IMR-90 (cell line): ENCODE data around the gene ATP2B2. TPM values are rescaled to one million over a fixed set of nuclear protein-coding genes. Genes with fewer than 3 reads are reported as not detected.

ENCODE experiments used
- ATAC-seq: fragments of 200-7000 bp; cut with Tn5 transposase; 2 replicates; pipeline ENCODE4 v1.9.1; 2020; ENCODE audit warnings: low read depth, mild to moderate bottlenecking, moderate library complexity
- BruUV-seq: library from RNA; stranded (reverse); fragments of 400-500 nt; replicated peaks from 2 replicates; lab custom pipeline; 2021; lab: Mats Ljungman, UMichigan
- CTCF ChIA-PET: fragments of 300-600 bp; formaldehyde crosslinking; extraction: SDS; loops from one replicate; lab custom pipeline; 2021; ENCODE audit warnings: antibody characterized with exemption; lab: Yijun Ruan, JAX
- POLR2A ChIA-PET: fragments of 300-600 bp; sonication (Branson Sonifier 250); formaldehyde crosslinking; loops from one replicate; lab custom pipeline; 2022; ENCODE audit warnings: antibody characterized with exemption; ENCODE audit not compliant: unreplicated experiment; lab: Charles Lee
- DNase-seq: peaks from one replicate; pipeline ENCODE4 v3.0.0; 2013
- H2AFZ ChIP-seq: replicated peaks from 2 replicates; pipeline ENCODE3; 2013; ENCODE audit warnings: low read length, mild to moderate bottlenecking; ENCODE audit not compliant: poor library complexity
- H2AK5ac ChIP-seq: 2 replicates; pipeline ENCODE4 v1.6.1; 2013; ENCODE audit warnings: low read depth, low read length, inconsistent platforms
- H2AK9ac ChIP-seq: replicated peaks from 2 replicates; pipeline ENCODE3; 2013; ENCODE audit warnings: mild to moderate bottlenecking, low read depth, low read length, moderate library complexity; ENCODE audit not compliant: poor library complexity
- H2BK120ac ChIP-seq: 2 replicates; pipeline ENCODE4 v1.6.1; 2013; ENCODE audit warnings: low read depth, low read length, inconsistent platforms
- H2BK15ac ChIP-seq: 3 replicates; pipeline ENCODE4 v1.6.1; 2013; ENCODE audit warnings: low read depth, low read length, inconsistent platforms
- H2BK20ac ChIP-seq: 2 replicates; pipeline ENCODE4 v1.6.1; 2013; ENCODE audit warnings: low read depth, mild to moderate bottlenecking, inconsistent platforms, low read length, moderate library complexity
- H2BK5ac ChIP-seq: 2 replicates; pipeline ENCODE4 v1.6.1; 2013; ENCODE audit warnings: mild to moderate bottlenecking, low read depth, low read length, inconsistent platforms; ENCODE audit not compliant: poor library complexity, severe bottlenecking
- H3K14ac ChIP-seq: replicated peaks from 2 replicates; pipeline ENCODE4 v1.6.1; 2013; ENCODE audit warnings: low read depth, low read length, inconsistent platforms
- H3K18ac ChIP-seq: 2 replicates; pipeline ENCODE4 v1.6.1; 2013; ENCODE audit warnings: low read depth, low read length, control low read depth
- H3K23ac ChIP-seq: 2 replicates; pipeline ENCODE4 v1.6.1; 2013; ENCODE audit warnings: low read depth, low read length, inconsistent platforms
- H3K27ac ChIP-seq: 2 replicates; pipeline ENCODE4 v1.5.1; 2013; ENCODE audit warnings: mild to moderate bottlenecking, control low read depth, low read length; ENCODE audit not compliant: insufficient read depth
- H3K27me3 ChIP-seq: 2 replicates; pipeline ENCODE4 v1.6.1; 2013; ENCODE audit warnings: low read length; ENCODE audit not compliant: control insufficient read depth, insufficient read depth
- H3K36me3 ChIP-seq: 2 replicates; pipeline ENCODE4 v1.6.1; 2013; ENCODE audit warnings: low read length, mixed read lengths; ENCODE audit not compliant: control insufficient read depth, insufficient read depth
- H3K4ac ChIP-seq: 2 replicates; pipeline ENCODE4 v1.6.1; 2013; ENCODE audit warnings: low read depth, low read length, inconsistent platforms
- H3K4me1 ChIP-seq: 2 replicates; pipeline ENCODE4 v1.6.1; 2013; ENCODE audit warnings: low read length, mixed read lengths; ENCODE audit not compliant: control insufficient read depth, insufficient read depth
- H3K4me2 ChIP-seq: 2 replicates; pipeline ENCODE4 v1.6.1; 2013; ENCODE audit warnings: low read depth, mild to moderate bottlenecking, control low read depth, low read length, moderate library complexity
- H3K4me3 ChIP-seq: 2 replicates; pipeline ENCODE4 v1.5.1; 2013; ENCODE audit warnings: low read depth, mild to moderate bottlenecking, control low read depth, low read length, moderate library complexity; ENCODE audit not compliant: insufficient read depth
- H3K56ac ChIP-seq: 2 replicates; pipeline ENCODE4 v1.6.1; 2013; ENCODE audit warnings: low read length, inconsistent platforms; ENCODE audit not compliant: insufficient read depth; ENCODE audit errors: extremely low read depth
- H3K79me1 ChIP-seq, 2 experiments: 2 replicates each; pipeline ENCODE4 v1.6.1; 2013; ENCODE audit warnings: low read length in 2 of 2, inconsistent platforms in 1 of 2, low read depth in 1 of 2
- H3K9ac ChIP-seq: 2 replicates; pipeline ENCODE4 v1.6.1; 2013; ENCODE audit warnings: low read depth, low read length, control low read depth
- H3K9me1 ChIP-seq: 2 replicates; pipeline ENCODE4 v1.6.1; 2013; ENCODE audit warnings: low read length, inconsistent platforms; ENCODE audit not compliant: insufficient read depth
- H3K9me3 ChIP-seq: 2 replicates; pipeline ENCODE4 v1.6.1; 2013; ENCODE audit warnings: low read length; ENCODE audit not compliant: control insufficient read depth, insufficient read depth
- H4K20me1 ChIP-seq: 2 replicates; pipeline ENCODE4 v1.6.1; 2013; ENCODE audit warnings: low read length, inconsistent platforms; ENCODE audit not compliant: insufficient read depth
- H4K5ac ChIP-seq: 2 replicates; pipeline ENCODE4 v1.6.1; 2013; ENCODE audit warnings: mild to moderate bottlenecking, low read depth, low read length, control low read depth
- H4K8ac ChIP-seq, 2 experiments: 2 replicates each; pipeline ENCODE4 v1.6.1; 2013; ENCODE audit warnings: low read depth in 2 of 2, low read length in 2 of 2, control low read depth in 1 of 2, inconsistent platforms in 1 of 2
- H4K91ac ChIP-seq: 2 replicates; pipeline ENCODE4 v1.6.1; 2013; ENCODE audit warnings: low read depth, low read length, inconsistent platforms; ENCODE audit not compliant: insufficient read depth
- CEBPB ChIP-seq: IDR thresholded peaks from 2 replicates; pipeline ENCODE4 v1.6.1; 2012; ENCODE audit warnings: low read depth, low read length, improper control_type of control experiment
- CHD1 ChIP-seq: IDR thresholded peaks from 2 replicates; pipeline ENCODE4 v1.6.1; 2012; ENCODE audit warnings: low read depth, low read length, improper control_type of control experiment
- CTCF ChIP-seq: conservative IDR thresholded peaks from 2 replicates; pipeline ENCODE4 v1.5.1; 2012; ENCODE audit warnings: mild to moderate bottlenecking, low read depth, low read length, improper control_type of control experiment
- ELK1 ChIP-seq: fragments of 150-350 bp; IDR thresholded peaks from 2 replicates; pipeline ENCODE4 v1.6.1; 2016; ENCODE audit warnings: low read depth, mild to moderate bottlenecking, low read length, moderate library complexity, borderline replicate concordance
- FOS ChIP-seq: fragments of 150-350 bp; IDR thresholded peaks from 2 replicates; pipeline ENCODE4 v1.6.1; 2016; ENCODE audit warnings: low read depth, low read length
- MAFK ChIP-seq: IDR thresholded peaks from 2 replicates; pipeline ENCODE4 v1.6.1; 2012; ENCODE audit warnings: low read depth, low read length, improper control_type of control experiment
- MAZ ChIP-seq: IDR thresholded peaks from 2 replicates; pipeline ENCODE4 v1.6.1; 2012; ENCODE audit warnings: low read depth, mild to moderate bottlenecking, low read length, improper control_type of control experiment, moderate library complexity, borderline replicate concordance
- MXI1 ChIP-seq: IDR thresholded peaks from 2 replicates; pipeline ENCODE4 v1.6.1; 2012; ENCODE audit warnings: low read depth, mild to moderate bottlenecking, low read length, moderate library complexity, borderline replicate concordance
- NFE2L2 ChIP-seq: fragments of 150-350 bp; IDR thresholded peaks from 2 replicates; pipeline ENCODE4 v1.6.1; 2016; ENCODE audit warnings: low read depth, mild to moderate bottlenecking, low read length
- POLR2A ChIP-seq: IDR thresholded peaks from 2 replicates; pipeline ENCODE4 v1.6.1; 2012; ENCODE audit warnings: mild to moderate bottlenecking, low read depth, low read length
- RAD21 ChIP-seq: IDR thresholded peaks from 2 replicates; pipeline ENCODE4 v1.6.1; 2012; ENCODE audit warnings: low read length, improper control_type of control experiment
- RCOR1 ChIP-seq: IDR thresholded peaks from 2 replicates; pipeline ENCODE4 v1.6.1; 2012; ENCODE audit warnings: mild to moderate bottlenecking, low read length, improper control_type of control experiment; ENCODE audit not compliant: insufficient replicate concordance
- RFX5 ChIP-seq: IDR thresholded peaks from 2 replicates; pipeline ENCODE4 v1.8.0; 2012; ENCODE audit warnings: low read depth, mild to moderate bottlenecking, low read length, moderate library complexity
- SMC3 ChIP-seq: fragments of 150-350 bp; IDR thresholded peaks from 2 replicates; pipeline ENCODE4 v1.6.1; 2016; ENCODE audit warnings: low read depth, mild to moderate bottlenecking, antibody characterized with exemption, low read length, moderate library complexity
- USF2 ChIP-seq: fragments of 150-350 bp; IDR thresholded peaks from 2 replicates; pipeline ENCODE4 v1.6.1; 2017; ENCODE audit warnings: mild to moderate bottlenecking, antibody characterized with exemption, low read length, low read depth
- WGBS, 2 experiments: methylation state at CpG; one replicate each; pipeline versions ENCODE4 v1.1.5 to v1.1.7; 2013; ENCODE audit warnings: missing lambda C conversion rate in 2 of 2; ENCODE audit not compliant: insufficient read length in 1 of 2; ENCODE audit errors: extremely low coverage in 2 of 2; 5-methylcytosine and 5-hydroxymethylcytosine counted together
- dilution Hi-C: fragments of 300-500 bp; cut with HindIII; formaldehyde crosslinking; loops from one replicate; pipeline ENCODE4 v1.14.3; 2018; ENCODE audit warnings: low sequenced_read_pairs; ENCODE audit not compliant: unreplicated experiment
- in situ Hi-C: fragments of 300-500 bp; cut with MboI; formaldehyde crosslinking; loops from 3 replicates; pipeline ENCODE4 v1.14.3; 2019; ENCODE audit warnings: low sequenced_read_pairs, inconsistent platforms, mixed read lengths
- intact Hi-C: fragments of 100-400 bp; cut with micrococcal nuclease; formaldehyde crosslinking; loops from 2 replicates; pipeline ENCODE4 v1.10.0; 2022
- polyA plus RNA-seq, 3 experiments: library from polyadenylated mRNA; depleted of rRNA; stranded (reverse); fragments of >200 nt; gene quantifications; 2 replicates each; pipeline ENCODE4 v1.2.3, GENCODE V29; 2012; ENCODE audit warnings: low replicate concordance in 1 of 3
- total RNA-seq: library from RNA; depleted of rRNA; stranded (reverse); fragments of >200 nt; gene quantifications from 2 replicates; pipeline ENCODE4 v1.2.3, GENCODE V29; 2012

ATP2B2 gene
- total and polyA plus RNA-seq, 2 of the 4 experiments (the other 2 are of a cell fraction), result under 0.01 to 0.02 TPM

GRCh38 chr3:10321630-10322351, 183.6 kb downstream of the ATP2B2 start:
- H4K20me1 ChIP-seq, result peaks cover 28% of the 10 kb centered on the region
- DNase-seq (no peak), ATAC-seq (no peak)
- no peak overlapping the region for H3K4me2 ChIP-seq
- peaks cover 22% of the 10 kb centered on the region for H3K27me3 ChIP-seq
- H2BK15ac ChIP-seq, result no peak overlapping the region
- POLR2A ChIA-PET, result interaction anchor here (0.5 kb wide), 1 partner anchor 10 kb away, joined by 4 read pairs; no protein-coding TSS in a partner anchor
- H3K4me1 ChIP-seq, result peaks cover 4% of the 10 kb centered on the region; the same call in 1 of the 2 replicates
- in situ Hi-C loops (no loop called here), intact Hi-C loops (no loop called here), dilution Hi-C loops (no loop called here)
- H3K23ac ChIP-seq, result no peak overlapping the region
- peak overlapping the region; percentile 33 to 39; a peak in 2 of 4 replicates for H4K8ac ChIP-seq
- H3K36me3 ChIP-seq, result peaks cover 18% of the 10 kb centered on the region
- no peak overlapping the region for H3K56ac ChIP-seq
- H2AFZ ChIP-seq, result no peak overlapping the region
- CTCF ChIA-PET, result interaction anchor here (1.1 to 1.2 kb wide), 2 partner anchors 30 to 45 kb away, joined by 3 read pairs; no protein-coding TSS in a partner anchor
- H4K5ac ChIP-seq, result no peak overlapping the region
- no peaks in the 10 kb centered on the region for H3K9me3 ChIP-seq
- no peak overlapping the region for H3K4ac ChIP-seq
- no peak overlapping the region for H4K91ac ChIP-seq
- no CpG with 5 or more reads among the region's 8 CpGs for WGBS, 2 experiments
- H3K9me1 ChIP-seq, result peaks cover 8% of the 10 kb centered on the region
- H2AK5ac ChIP-seq, result no peak overlapping the region
- no peak overlapping the region for H3K9ac ChIP-seq
- no peak overlapping the region for H2BK5ac ChIP-seq
- no peak overlapping the region for H3K14ac ChIP-seq
- H2BK120ac ChIP-seq, result no peak overlapping the region
- H2AK9ac ChIP-seq, result no peak overlapping the region
- no peak overlapping the region for H3K18ac ChIP-seq
- no peak overlapping the region for H2BK20ac ChIP-seq
- no TSS peak for BruUV-seq
- no peak overlapping the region for H3K4me3 ChIP-seq
- H3K79me1 ChIP-seq, result peaks cover 17 to 38% of the 10 kb centered on the region in 2 experiments
- H3K27ac ChIP-seq, result no peak overlapping the region
- TF ChIP-seq RCOR1, result no peak
- no peak for TF ChIP-seq SMC3
- no peak for TF ChIP-seq NFE2L2
- TF ChIP-seq FOS, result no peak
- TF ChIP-seq ELK1, result no peak
- TF ChIP-seq MXI1, result no peak
- no peak for TF ChIP-seq CTCF
- no peak for TF ChIP-seq POLR2A
- TF ChIP-seq CHD1, result no peak
- no peak for TF ChIP-seq RAD21
- TF ChIP-seq CEBPB, result no peak
- no peak for TF ChIP-seq MAZ
- TF ChIP-seq USF2, result no peak
- no peak for TF ChIP-seq MAFK
- no peak for TF ChIP-seq RFX5
